Lower leg skin (tissue), 4 donors: ENCODE data around the gene ATP1B2. TPM values are rescaled to one million over a fixed set of nuclear protein-coding genes. Genes with fewer than 3 reads are reported as not detected.
A peak's percentile ranks its signal among the peaks of the same experiment; 100 is the strongest.

ENCODE experiments used
- DNase-seq, 2 donors: peaks; one replicate each; pipeline ENCODE4 v3.0.0-alpha.2; 2019; ENCODE audit warnings: low spot score in 2 of 2
- H3K4me3 ChIP-seq: fragments of 200-600 bp; sonication (generic); 2 replicates; pipeline ENCODE4 v1.5.1; 2017; ENCODE audit warnings: mild to moderate bottlenecking, low read depth; ENCODE audit not compliant: poor library complexity, severe bottlenecking
- POLR2A ChIP-seq, 2 donors: fragments of 450-650 bp; IDR thresholded peaks; one replicate each; pipeline ENCODE4 v1.6.1; 2016 to 2017; ENCODE audit warnings: antibody characterized with exemption in 2 of 2, mild to moderate bottlenecking in 1 of 2, moderate library complexity in 1 of 2
- WGBS, 2 donors: methylation state at CpG; one replicate each; pipeline ENCODE4 v1.1.5; 2018; 5-methylcytosine and 5-hydroxymethylcytosine counted together
- intact Hi-C: fragments of 100-400 bp; cut with DNase I; formaldehyde crosslinking; loops from one replicate; pipeline ENCODE4 v1.15.0; 2023; ENCODE audit warnings: low total_unique reads
- total RNA-seq, 4 donors: library from RNA; depleted of rRNA; stranded (reverse); fragments of >200 nt; gene quantifications; one replicate each; pipeline ENCODE4 v1.1.0, GENCODE V29; 2016
- TF ChIP-seq, protein P1 (sequence below), 3 donors: fragments of 450-650 bp; IDR thresholded peaks; one replicate each; pipeline ENCODE4 v1.5.1; 2016; ENCODE audit warnings: antibody characterized with exemption in 3 of 3, mild to moderate bottlenecking in 3 of 3, moderate library complexity in 2 of 3

Gene ATP1B2
- total RNA-seq, 4 donors from 2014 or later: 0.42 to 3.0 (median 0.46) TPM; not detected in 1

DNA sequence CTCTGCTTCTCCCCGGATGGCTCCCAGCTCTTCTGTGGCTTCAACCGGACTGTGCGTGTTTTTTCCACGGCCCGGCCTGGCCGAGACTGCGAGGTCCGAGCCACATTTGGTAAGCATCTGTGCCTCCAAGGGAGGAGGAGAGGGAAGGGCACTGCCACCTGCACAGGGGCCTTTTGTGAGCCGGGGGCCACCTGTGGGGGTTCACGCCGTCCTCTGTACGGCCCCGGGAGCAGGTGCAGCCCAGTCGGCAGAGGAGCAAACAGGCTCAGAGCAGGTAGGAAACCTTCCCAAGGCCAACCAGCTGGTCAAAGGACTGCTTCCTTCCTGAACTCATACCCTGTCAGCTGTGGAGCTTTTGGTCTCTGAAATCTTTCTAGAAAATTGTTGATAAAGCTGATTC is 51.0 kb downstream of the ATP1B2 start:
- DNase-seq: no peak
- WGBS, 2 donors: 92 to 94% methylated on average over 14 of the region's 14 CpGs
- intact Hi-C loops: no loop called here
- no peak overlapping the region for H3K4me3 ChIP-seq
- no peak for TF ChIP-seq POLR2A (IDR thresholded peaks at IDR 0.05)
- TF ChIP-seq, protein P1, sequence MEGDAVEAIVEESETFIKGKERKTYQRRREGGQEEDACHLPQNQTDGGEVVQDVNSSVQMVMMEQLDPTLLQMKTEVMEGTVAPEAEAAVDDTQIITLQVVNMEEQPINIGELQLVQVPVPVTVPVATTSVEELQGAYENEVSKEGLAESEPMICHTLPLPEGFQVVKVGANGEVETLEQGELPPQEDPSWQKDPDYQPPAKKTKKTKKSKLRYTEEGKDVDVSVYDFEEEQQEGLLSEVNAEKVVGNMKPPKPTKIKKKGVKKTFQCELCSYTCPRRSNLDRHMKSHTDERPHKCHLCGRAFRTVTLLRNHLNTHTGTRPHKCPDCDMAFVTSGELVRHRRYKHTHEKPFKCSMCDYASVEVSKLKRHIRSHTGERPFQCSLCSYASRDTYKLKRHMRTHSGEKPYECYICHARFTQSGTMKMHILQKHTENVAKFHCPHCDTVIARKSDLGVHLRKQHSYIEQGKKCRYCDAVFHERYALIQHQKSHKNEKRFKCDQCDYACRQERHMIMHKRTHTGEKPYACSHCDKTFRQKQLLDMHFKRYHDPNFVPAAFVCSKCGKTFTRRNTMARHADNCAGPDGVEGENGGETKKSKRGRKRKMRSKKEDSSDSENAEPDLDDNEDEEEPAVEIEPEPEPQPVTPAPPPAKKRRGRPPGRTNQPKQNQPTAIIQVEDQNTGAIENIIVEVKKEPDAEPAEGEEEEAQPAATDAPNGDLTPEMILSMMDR (IDR thresholded peaks at IDR 0.05): no peak

DNA sequence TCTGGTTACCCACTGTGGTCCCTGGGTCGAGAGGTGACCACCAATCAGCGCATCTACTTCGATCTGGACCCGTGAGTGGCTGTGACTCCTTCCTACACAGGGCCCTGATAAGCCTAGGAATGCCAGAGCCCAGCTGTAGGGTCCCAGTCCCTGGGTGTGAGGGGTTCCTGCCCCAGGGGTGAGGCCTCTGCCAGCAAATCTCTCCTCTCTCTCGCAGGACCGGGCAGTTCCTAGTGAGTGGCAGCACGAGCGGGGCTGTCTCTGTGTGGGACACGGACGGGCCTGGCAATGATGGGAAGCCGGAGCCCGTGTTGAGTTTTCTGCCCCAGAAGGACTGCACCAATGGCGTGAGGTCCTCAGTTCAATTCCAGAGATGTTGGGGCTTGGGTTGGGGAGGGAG is 52.0 kb downstream of the ATP1B2 start:
- no peak for DNase-seq
- intact Hi-C loops: no loop called here
- no peak for TF ChIP-seq POLR2A (IDR thresholded peaks at IDR 0.05)
- TF ChIP-seq, protein P1 (IDR thresholded peaks at IDR 0.05): no peak
- no peak overlapping the region for H3K4me3 ChIP-seq
- WGBS, 2 donors: 93 to 97% methylated on average over 5 to 13 of the region's 13 CpGs

DNA sequence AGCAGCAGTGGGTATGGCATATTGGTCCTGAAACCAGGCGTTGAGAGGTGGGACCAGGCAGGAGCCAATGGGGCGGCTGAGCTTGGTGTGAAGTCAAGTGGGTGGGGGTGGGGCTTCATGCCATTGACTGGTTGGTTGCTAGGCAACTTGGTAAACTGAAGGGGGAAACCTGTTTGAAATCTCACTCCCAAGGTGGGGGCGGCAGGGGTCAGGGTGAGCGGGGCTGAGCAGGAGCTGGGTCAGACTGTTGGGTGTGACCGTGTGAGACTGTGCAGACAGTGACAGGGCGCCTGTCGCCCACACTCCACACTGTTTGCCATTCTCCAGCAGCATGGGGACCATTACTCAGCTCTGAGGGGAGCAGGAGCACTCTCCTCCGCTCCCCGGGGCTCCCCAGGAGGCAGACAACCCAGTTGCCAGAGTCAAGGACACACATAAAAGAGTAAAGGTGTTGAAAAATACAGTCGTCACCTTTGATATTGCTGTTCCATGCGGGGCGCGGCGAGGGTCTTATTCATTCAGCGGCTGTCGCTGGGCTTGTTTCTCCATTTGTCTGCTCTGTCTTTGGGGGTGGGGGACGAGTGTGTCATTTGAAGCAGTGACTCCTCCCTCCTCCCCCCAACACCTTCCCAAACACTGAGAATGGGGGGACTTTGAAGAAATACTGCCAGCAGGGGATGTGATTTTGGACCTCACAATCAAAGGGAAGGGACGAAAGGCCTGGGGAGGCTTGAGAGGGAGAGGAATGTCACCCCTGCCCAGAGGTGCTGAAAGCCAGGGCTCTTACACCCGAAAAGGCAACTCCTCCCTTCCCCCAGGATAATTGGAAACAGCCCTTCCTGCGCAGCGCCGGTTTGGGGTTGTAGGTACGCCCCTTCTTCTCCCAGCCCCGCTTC is 53.1 kb downstream of the ATP1B2 start:
- H3K4me3 ChIP-seq: no peak overlapping the region
- DNase-seq: no peak
- intact Hi-C loops: no loop called here
- TF ChIP-seq, protein P1 (IDR thresholded peaks at IDR 0.05): no peak
- TF ChIP-seq POLR2A (IDR thresholded peaks at IDR 0.05): no peak
- WGBS, 2 donors: 17 to 24% methylated on average over 23 to 24 of the region's 24 CpGs

DNA sequence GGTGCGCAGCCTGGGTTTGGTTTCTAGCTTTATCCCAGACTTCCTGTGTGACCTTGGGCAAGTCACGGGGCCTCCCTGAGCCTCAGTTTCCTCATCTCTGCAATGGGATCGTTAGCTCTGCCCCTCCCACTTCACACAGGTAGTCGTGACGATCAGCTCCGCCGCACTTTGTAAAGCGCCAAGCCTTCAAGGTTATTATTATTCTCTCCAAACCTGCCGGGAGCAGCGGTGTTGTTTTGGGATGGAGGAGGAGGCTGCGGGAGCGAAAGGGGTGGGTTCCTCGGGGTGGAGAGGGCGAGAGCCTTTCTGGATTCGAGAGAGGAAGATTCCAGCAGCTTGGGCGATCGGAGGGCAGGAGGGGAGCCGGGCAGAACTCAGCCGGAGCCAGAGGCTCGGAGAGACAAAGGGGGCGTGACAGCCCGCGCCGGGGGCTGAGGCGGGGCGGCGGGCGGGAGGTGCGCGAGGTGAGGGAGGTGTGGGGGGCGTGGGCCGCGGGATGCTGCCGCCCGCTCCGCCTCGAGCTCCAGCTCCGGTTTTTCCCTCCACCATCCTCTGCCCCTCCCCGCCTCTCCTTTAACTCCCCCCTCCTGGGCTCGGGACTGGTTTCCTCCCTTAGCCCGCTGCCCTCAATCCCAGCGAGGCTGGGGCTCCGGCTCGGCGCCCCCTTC is 54.0 kb downstream of the ATP1B2 start, which contains the start of gene EFNB3:
TSS of gene EFNB3 (plus strand) at position 602 of the 668 bp plus-strand sequence. CDS start 397 bp downstream, outside the sequence.
- intact Hi-C loops: no loop called here
- no peak for DNase-seq
- WGBS, 2 donors: 1 to 2% methylated on average over 25 to 31 of the region's 45 CpGs

More for the DNA sequence above, 54.0 kb downstream of the ATP1B2 start, which contains the start of gene EFNB3:
- peak within 1 kb of the TSS; percentile 16 for H3K4me3 ChIP-seq
- no peak for TF ChIP-seq POLR2A (IDR thresholded peaks at IDR 0.05)
- TF ChIP-seq, protein P1 (IDR thresholded peaks at IDR 0.05): no peak
